Activated T-helper 1 cell treated with anti-CD3 and anti-CD28 coated beads, Interleukin-2, amount 50 U/mL, for 16 hours (primary cell): ENCODE results near the gene SLC16A12.
"Not testable (repeated sequence)": the region's sequence is repeated elsewhere in the genome, so short reads cannot be mapped to it uniquely, and the experiment has no call there.

Experiments used
- DNase-seq, 2 donors: peaks; one replicate each; pipeline ENCODE4 v3.0.0-alpha.2; 2020; ENCODE audit warnings: low read depth in 1 of 2, low spot score in 1 of 2

The SLC16A12 gene

GRCh38 chr10:89548673-89549072, 13.3 kb upstream of the SLC16A12 start:
- DNase-seq = no peak

GRCh38 chr10:89547853-89548513, 12.6 kb upstream of the SLC16A12 start:
- no peak for DNase-seq

- DNase-seq = not testable (repeated sequence)
Measured at GRCh38 chr10:89546651-89547050, 11.3 kb upstream of the SLC16A12 start.

- no peak for DNase-seq
Measured at GRCh38 chr10:89543841-89544240, 8.4 kb upstream of the SLC16A12 start.

GRCh38 chr10:89540420-89540949, 5.1 kb upstream of the SLC16A12 start:
- DNase-seq = no peak

- DNase-seq = no peak
Measured at GRCh38 chr10:89537364-89537763, 2.0 kb upstream of the SLC16A12 start.

- no peak for DNase-seq
Measured at GRCh38 chr10:89536013-89536354, 590 bp upstream of the SLC16A12 start.

GRCh38 chr10:89534826-89535166, 598 bp downstream of the SLC16A12 start:
- DNase-seq = no peak

GRCh38 chr10:89532476-89532875, 2.9 kb downstream of the SLC16A12 start:
- DNase-seq = no peak

- DNase-seq = no peak
Measured at GRCh38 chr10:89531359-89531758, 4.0 kb downstream of the SLC16A12 start.

- DNase-seq = not testable (repeated sequence)
Measured at GRCh38 chr10:89529711-89530110, 5.7 kb downstream of the SLC16A12 start.

GRCh38 chr10:89526358-89526757, 9.0 kb downstream of the SLC16A12 start:
- DNase-seq = no peak

GRCh38 chr10:89525556-89525955, 9.8 kb downstream of the SLC16A12 start:
- DNase-seq = no peak

- DNase-seq = no peak
Measured at GRCh38 chr10:89524279-89524678, 11.1 kb downstream of the SLC16A12 start.

GRCh38 chr10:89523274-89523673, 12.1 kb downstream of the SLC16A12 start:
- no peak for DNase-seq

- DNase-seq = no peak
Measured at GRCh38 chr10:89522463-89522862, 12.9 kb downstream of the SLC16A12 start.

- no peak for DNase-seq
Measured at GRCh38 chr10:89521368-89521767, 14.0 kb downstream of the SLC16A12 start.

GRCh38 chr10:89520706-89521105, 14.7 kb downstream of the SLC16A12 start:
- DNase-seq = no peak

- no peak for DNase-seq
Measured at GRCh38 chr10:89518876-89519842, 16.2 kb downstream of the SLC16A12 start.

- DNase-seq = no peak
Measured at GRCh38 chr10:89518108-89518507, 17.3 kb downstream of the SLC16A12 start.

GRCh38 chr10:89516149-89516832, 19.1 kb downstream of the SLC16A12 start:
- DNase-seq = no peak
